Right lobe of liver (tissue), 6 donors: ENCODE data around the gene LRRC43. TPM values are rescaled to one million over a fixed set of nuclear protein-coding genes. Genes with fewer than 3 reads are reported as not detected.

Experiments
- ATAC-seq, 4 donors: fragments of 200-7000 bp; cut with Tn5 transposase; one replicate each; pipeline ENCODE4 v1.9.1; 2020; ENCODE audit warnings: mild to moderate bottlenecking in 4 of 4, moderate library complexity in 4 of 4
- DNase-seq, 3 donors: peaks; one replicate each; pipeline ENCODE4 v3.0.0-alpha.2; 2020
- H3K27ac ChIP-seq, 3 donors: fragments of 200-600 bp; one replicate each; pipeline ENCODE4 v1.8.0; 2022
- H3K27me3 ChIP-seq, 2 donors: fragments of 200-600 bp; one replicate each; pipeline ENCODE4 v1.8.0; 2022
- H3K36me3 ChIP-seq, 4 donors: fragments of 200-600 bp; sonication (generic) in 1 of 4; one replicate each; pipeline versions ENCODE4 v1.5.1 to v1.8.0; 2017 to 2022; ENCODE audit warnings: control low read depth in 1 of 4
- H3K4me1 ChIP-seq, 4 donors: fragments of 200-600 bp; sonication (generic) in 1 of 4; one replicate each; pipeline versions ENCODE4 v1.5.1 to v1.8.0; 2017 to 2022; ENCODE audit warnings: control low read depth in 1 of 4
- H3K4me3 ChIP-seq, 3 donors: fragments of 200-600 bp; one replicate each; pipeline ENCODE4 v1.8.0; 2022
- H3K9me3 ChIP-seq, 4 donors: fragments of 200-600 bp; sonication (generic) in 1 of 4; one replicate each; pipeline versions ENCODE4 v1.5.1 to v1.8.0; 2017 to 2022; ENCODE audit warnings: control low read depth in 1 of 4
- POLR2A ChIP-seq: fragments of 450-650 bp; IDR thresholded peaks from one replicate; pipeline ENCODE4 v1.6.1; 2017; ENCODE audit warnings: antibody characterized with exemption, mild to moderate bottlenecking
- WGBS: methylation state at CpG from one replicate; pipeline ENCODE4 v1.1.6; 2018; ENCODE audit warnings: low coverage, low lambda C conversion rate; ENCODE audit not compliant: insufficient coverage; ENCODE audit errors: missing lambda C conversion rate; 5-methylcytosine and 5-hydroxymethylcytosine counted together
- intact Hi-C, 2 donors: fragments of 100-400 bp; cut with DNase I; formaldehyde crosslinking; loops; one replicate each; pipeline versions ENCODE4 v1.11.2 to v1.14.1; 2022
- total RNA-seq, 6 experiments: library from RNA; depleted of rRNA in 2 of 6; stranded (reverse); fragments of >200 nt in 2 of 6; fragmentation: NEBNext Ultra II Directional in 3 of 6; extraction: Animal tissue kit (Norgen Biotek cat#: 25700) in 3 of 6; gene quantifications; one replicate each; pipeline versions ENCODE4 v1.1.0 to v1.2.4, GENCODE V29; 2016 to 2023
- TF ChIP-seq, protein P1 (sequence below), 4 donors: fragments of 200-600 bp in 3 of 4; fragments of 450-650 bp in 1 of 4; IDR thresholded peaks; one replicate each; pipeline versions ENCODE4 v1.5.1 to v1.8.0; 2016 to 2022; ENCODE audit warnings: antibody characterized with exemption in 4 of 4, mild to moderate bottlenecking in 2 of 4
- donor health status: DM: no; HTN: yes; CAD: no.
- donor health status: DM: no; HTN: no; CAD: no.
- donor health status: DM: no; HTN: no; CAD: no.
- donor health status: DM: no; HTN: yes; CAD: no.
- donor health status: DM: no; HTN: yes; CAD: no.

LRRC43 gene
- total RNA-seq, 6 experiments from 2014 or later, result 0.26 to 0.37 (median 0.31) TPM; not detected in 3

DNA sequence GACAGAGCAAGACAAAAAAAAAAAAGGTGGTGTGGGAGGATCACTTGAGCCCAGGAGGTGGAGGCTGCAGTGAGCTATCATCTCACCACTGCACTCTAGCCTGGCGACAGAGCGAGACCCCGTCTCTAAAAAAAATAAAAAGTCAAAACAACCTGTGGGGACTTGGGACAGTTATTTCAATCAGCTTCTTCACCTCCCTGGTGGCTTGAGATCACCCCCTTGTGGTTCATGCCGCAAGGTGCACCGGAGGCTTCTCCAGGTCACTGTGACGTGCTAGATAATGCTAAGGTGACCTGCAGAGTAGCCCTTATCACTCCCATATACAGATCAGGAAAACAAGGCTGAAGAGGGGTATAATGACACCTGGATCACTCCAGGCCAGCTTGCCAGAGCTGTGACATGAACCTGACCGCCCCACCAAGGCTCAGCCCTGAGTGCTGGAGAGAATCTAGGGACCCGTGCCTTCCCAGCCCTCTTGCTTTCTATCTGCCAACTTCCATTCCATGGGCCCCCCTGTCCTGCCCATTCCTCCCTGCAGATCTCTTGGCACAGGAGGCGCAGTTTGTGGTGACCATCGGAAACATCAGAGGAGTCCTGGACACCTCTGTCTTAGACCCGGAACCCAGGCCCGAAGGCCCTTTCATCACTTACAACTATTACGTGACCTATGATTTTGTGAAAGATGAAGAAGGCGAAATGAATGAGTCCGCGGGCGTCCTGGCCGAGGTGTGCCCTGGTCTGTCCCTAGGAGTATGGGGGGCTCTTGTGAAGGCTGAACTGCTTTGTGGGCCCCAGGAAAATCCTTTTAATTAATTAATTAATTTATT, 8.1 kb downstream of the LRRC43 start:
- 63% methylated on average over 12 of the region's 18 CpGs for WGBS
- no peaks in the 10 kb centered on the region for H3K36me3 ChIP-seq
- no peaks in the 10 kb centered on the region for H3K9me3 ChIP-seq
- no peak overlapping the region for H3K4me3 ChIP-seq
- TF ChIP-seq, protein P1, sequence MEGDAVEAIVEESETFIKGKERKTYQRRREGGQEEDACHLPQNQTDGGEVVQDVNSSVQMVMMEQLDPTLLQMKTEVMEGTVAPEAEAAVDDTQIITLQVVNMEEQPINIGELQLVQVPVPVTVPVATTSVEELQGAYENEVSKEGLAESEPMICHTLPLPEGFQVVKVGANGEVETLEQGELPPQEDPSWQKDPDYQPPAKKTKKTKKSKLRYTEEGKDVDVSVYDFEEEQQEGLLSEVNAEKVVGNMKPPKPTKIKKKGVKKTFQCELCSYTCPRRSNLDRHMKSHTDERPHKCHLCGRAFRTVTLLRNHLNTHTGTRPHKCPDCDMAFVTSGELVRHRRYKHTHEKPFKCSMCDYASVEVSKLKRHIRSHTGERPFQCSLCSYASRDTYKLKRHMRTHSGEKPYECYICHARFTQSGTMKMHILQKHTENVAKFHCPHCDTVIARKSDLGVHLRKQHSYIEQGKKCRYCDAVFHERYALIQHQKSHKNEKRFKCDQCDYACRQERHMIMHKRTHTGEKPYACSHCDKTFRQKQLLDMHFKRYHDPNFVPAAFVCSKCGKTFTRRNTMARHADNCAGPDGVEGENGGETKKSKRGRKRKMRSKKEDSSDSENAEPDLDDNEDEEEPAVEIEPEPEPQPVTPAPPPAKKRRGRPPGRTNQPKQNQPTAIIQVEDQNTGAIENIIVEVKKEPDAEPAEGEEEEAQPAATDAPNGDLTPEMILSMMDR (IDR thresholded peaks at IDR 0.05), result peak; percentile 76 to 86 (median 82)
- no peak for TF ChIP-seq POLR2A
- ATAC-seq (peak; percentile 95 to 99 (median 96)), DNase-seq (peak; percentile 64 to 81 (median 80))
- H3K27ac ChIP-seq, result no peak overlapping the region
- no peaks in the 10 kb centered on the region for H3K27me3 ChIP-seq
- intact Hi-C loops, result loop anchor here in 1 of 2 donors (10.0 kb wide), 1 partner anchor 46 kb away; no protein-coding TSS in a partner anchor
- peaks cover 0 to 2% (median 0%) of the 10 kb centered on the region in 4 donors for H3K4me1 ChIP-seq

DNA sequence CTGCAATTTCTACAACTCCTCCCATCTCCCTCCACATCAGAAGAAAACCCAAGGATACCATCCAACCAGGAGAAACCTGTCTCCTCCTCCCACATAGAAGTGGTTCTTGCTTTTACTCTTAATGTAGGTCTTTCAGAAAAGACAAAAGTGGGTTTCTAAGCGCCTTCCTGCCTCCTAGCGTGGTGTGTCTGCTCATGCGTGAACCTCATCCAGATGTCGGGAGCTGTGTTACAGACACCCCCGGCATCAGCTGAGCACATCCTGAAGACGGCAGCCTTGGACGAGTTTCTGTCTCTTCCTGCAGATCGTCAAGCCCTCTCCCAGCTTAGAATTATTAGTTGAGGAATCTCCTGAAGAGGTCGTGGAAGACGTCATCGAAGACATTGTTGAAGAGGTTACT, 9.5 kb downstream of the LRRC43 start:
- 59% methylated on average over 5 of the region's 11 CpGs for WGBS
- Histone ChIP-seq H3K4me3 (no peak overlapping the region), H3K4me1 (no peaks in the 10 kb centered on the region), H3K9me3 (no peaks in the 10 kb centered on the region), H3K27me3 (no peaks in the 10 kb centered on the region), H3K27ac (no peak overlapping the region), H3K36me3 (no peaks in the 10 kb centered on the region)
- DNase-seq, result no peak
- ATAC-seq, result no peak
- no peak for TF ChIP-seq POLR2A
- TF ChIP-seq, protein P1 (IDR thresholded peaks at IDR 0.05), result no peak
- intact Hi-C loops, result loop anchor here in 1 of 2 donors (10.0 kb wide), 1 partner anchor 48 kb away; no protein-coding TSS in a partner anchor

DNA sequence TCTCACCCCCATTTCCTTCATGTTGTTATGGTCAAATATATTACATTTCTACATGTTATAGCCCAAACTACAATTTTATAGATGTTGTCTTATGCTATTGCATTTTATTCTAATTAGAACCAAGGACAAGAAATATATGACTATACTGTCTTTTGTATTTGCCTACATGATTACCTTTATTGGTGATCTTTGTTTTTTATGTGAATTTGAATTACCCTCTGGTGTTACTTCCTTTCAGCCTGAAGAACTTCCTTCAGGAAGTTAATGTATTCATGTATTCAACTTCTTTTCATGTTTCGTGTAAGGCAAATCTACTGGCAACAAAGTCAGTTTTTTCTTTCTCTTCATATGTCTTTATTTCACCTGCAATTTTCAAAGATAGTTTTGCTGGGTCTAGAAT, 11.9 kb downstream of the LRRC43 start:
- Histone ChIP-seq H3K27me3 (no peaks in the 10 kb centered on the region), H3K4me3 (no peak overlapping the region), H3K9me3 (no peaks in the 10 kb centered on the region), H3K27ac (no peak overlapping the region), H3K36me3 (no peaks in the 10 kb centered on the region), H3K4me1 (no peaks in the 10 kb centered on the region)
- DNase-seq (no peak), ATAC-seq (no peak)
- 100% methylated on average over 1 of the region's 1 CpG for WGBS
- intact Hi-C loops, result loop anchor here (5.0 to 10.0 kb wide), 2 partner anchors 50 to 58 kb away; no protein-coding TSS in a partner anchor
- TF ChIP-seq, protein P1 (IDR thresholded peaks at IDR 0.05), result no peak
- no peak for TF ChIP-seq POLR2A

DNA sequence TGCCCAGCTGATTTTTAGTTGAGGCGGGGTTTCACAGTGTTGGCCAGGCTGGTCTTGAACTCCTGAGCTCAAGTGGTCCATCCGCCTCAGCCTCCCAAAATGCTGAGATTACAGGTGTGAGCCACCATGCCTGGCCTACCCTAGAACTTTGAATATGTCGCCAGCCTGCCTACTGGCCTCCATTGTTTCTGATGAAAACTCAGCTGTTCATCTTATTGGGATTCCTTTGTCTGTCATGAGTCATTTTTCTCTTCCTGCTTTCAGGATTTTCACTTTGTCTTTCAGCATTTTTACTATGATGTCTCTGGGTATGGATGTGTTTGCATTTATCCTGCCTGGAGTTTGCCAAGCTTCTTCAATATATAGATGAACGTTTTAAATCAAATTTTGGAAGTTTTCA, 12.5 kb downstream of the LRRC43 start:
- no peaks in the 10 kb centered on the region for H3K36me3 ChIP-seq
- H3K4me3 ChIP-seq, result no peak overlapping the region
- intact Hi-C loops, result loop anchor here (5.0 to 10.0 kb wide), 2 partner anchors 51 to 58 kb away; no protein-coding TSS in a partner anchor
- DNase-seq (no peak), ATAC-seq (no peak)
- WGBS, result 72% methylated on average over 2 of the region's 4 CpGs
- no peaks in the 10 kb centered on the region for H3K9me3 ChIP-seq
- no peaks in the 10 kb centered on the region for H3K27me3 ChIP-seq
- no peaks in the 10 kb centered on the region for H3K4me1 ChIP-seq
- H3K27ac ChIP-seq, result no peak overlapping the region
- TF ChIP-seq, protein P1 (IDR thresholded peaks at IDR 0.05), result no peak
- no peak for TF ChIP-seq POLR2A
